ENCODE data around the gene SIM1. TPM values are rescaled to one million over a fixed set of nuclear protein-coding genes. Genes with fewer than 3 reads are reported as not detected.

SIM1 gene, protein sequence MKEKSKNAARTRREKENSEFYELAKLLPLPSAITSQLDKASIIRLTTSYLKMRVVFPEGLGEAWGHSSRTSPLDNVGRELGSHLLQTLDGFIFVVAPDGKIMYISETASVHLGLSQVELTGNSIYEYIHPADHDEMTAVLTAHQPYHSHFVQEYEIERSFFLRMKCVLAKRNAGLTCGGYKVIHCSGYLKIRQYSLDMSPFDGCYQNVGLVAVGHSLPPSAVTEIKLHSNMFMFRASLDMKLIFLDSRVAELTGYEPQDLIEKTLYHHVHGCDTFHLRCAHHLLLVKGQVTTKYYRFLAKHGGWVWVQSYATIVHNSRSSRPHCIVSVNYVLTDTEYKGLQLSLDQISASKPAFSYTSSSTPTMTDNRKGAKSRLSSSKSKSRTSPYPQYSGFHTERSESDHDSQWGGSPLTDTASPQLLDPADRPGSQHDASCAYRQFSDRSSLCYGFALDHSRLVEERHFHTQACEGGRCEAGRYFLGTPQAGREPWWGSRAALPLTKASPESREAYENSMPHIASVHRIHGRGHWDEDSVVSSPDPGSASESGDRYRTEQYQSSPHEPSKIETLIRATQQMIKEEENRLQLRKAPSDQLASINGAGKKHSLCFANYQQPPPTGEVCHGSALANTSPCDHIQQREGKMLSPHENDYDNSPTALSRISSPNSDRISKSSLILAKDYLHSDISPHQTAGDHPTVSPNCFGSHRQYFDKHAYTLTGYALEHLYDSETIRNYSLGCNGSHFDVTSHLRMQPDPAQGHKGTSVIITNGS
- not detected in 2 replicates for polyA plus RNA-seq (2014; cell fraction: cytosol; rRNA removed)
- polyA plus RNA-seq (2014; cell fraction: nucleus; rRNA removed): not detected in 2 replicates

DNA sequence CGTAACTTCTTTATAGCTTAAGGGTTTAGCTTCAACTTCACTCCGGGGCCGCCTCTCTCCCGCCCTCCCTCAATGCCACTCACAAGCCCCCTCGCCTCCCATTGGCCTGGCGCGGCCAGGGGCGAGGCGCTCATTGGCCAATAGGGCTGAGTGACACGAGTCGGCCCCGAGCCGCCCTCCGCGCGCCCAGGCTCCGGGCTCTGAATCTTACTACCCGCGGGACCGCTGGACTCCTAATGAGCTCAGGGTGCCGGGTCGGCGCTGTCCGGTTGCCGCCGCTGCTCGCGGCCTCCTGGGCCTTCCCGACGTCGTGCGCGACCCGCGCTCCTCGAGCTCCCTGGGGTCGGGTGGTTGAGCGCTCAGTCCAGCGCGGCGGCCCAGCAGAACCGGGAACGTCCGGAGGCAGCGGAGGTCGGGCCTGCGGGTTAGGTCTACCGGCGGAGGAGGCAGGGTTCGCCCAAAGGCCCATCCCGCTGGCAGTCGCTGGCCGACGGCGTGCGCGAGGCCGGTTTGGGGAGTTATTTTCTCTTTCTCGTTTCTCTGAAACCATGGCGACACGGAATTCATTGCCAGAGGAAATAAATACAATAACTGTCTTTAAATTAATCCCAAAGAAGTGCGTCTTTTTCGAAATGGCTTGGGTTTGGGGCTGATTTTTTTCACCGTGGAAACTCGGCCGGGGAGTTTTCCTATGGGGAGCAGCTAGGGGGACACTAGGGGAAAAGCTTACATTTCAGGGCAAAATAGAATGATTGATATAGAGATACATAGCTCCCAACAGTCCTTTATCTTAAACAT lies at the start of gene SIM1:
TSS of gene SIM1 (minus strand) at position 19 of the 798 bp plus-strand sequence. CDS start 1,453 bp downstream, outside the sequence.
- peak; percentile 80 for DNase-seq (ENCODE audit: low spot score)

DNA sequence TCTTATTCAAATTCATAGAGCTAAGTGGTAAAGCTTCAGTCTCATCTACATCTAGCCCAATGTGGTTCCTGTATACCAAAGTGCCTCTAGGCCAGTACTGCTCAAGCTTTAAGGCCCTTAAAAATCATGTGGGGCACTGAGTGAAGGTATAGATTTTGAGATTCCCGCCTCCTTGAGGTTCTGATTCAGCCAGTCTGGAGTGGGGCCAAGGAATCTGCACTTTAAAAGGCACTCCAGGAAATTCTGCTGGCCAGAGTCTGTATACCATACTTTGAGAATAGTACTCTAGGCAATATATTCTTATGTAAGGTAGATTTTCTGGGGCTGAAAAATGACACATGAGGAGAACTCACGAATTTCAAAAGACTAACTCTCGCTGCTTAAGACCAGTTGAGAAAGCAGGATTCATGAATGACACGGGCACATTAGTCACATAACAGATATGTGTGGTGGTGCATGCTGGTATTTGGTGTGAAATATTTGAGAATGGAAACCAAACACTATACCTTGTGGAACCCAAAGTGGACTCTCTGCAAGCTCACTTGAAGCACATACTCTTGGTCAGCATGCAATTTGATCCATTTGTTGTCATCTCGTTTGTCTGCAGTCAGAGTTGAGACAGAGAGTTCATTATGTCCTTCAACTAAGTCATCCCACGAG lies 47.6 kb upstream of the SIM1 start:
- no peak for DNase-seq (ENCODE audit: low spot score)

DNA sequence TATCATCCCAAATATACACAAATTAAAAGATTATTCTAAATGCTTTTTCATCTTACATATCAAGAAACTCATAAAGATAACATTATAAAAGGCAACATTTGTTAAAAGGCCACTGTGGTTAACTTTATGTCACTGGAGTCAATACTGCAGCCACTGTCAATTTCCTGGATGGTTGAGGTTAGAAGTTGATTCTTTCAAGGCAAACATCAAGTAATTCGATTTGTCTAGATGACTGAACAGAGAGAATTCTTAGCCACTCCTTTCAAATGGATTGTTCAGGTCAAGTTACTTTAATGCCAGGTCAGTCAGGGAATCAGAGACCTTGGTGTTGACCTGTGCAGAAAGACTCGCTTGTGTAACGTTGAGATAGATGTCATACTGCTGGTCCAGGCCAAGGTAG lies 44.4 kb upstream of the SIM1 start:
- DNase-seq (ENCODE audit: low spot score): no peak

DNA sequence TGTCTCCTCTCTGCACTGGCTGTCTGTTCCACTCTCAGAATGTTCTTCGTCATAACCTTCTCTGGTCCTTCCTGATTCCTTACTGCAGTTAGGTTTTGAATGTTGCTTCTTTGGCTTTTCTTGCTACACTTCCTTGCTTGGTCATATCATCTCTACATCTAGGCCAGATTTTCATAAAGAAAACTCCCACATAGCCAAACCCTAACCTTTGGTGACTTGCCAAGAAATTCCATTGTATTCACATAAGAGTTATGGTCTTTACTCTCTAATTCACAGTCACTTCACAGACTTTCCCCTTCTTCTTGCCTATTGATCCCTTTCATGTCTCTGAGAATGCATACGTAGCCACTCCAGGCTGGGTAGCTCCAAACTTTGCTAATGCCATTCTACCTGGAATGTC lies 41.9 kb upstream of the SIM1 start:
- DNase-seq (ENCODE audit: low spot score): no peak

DNA sequence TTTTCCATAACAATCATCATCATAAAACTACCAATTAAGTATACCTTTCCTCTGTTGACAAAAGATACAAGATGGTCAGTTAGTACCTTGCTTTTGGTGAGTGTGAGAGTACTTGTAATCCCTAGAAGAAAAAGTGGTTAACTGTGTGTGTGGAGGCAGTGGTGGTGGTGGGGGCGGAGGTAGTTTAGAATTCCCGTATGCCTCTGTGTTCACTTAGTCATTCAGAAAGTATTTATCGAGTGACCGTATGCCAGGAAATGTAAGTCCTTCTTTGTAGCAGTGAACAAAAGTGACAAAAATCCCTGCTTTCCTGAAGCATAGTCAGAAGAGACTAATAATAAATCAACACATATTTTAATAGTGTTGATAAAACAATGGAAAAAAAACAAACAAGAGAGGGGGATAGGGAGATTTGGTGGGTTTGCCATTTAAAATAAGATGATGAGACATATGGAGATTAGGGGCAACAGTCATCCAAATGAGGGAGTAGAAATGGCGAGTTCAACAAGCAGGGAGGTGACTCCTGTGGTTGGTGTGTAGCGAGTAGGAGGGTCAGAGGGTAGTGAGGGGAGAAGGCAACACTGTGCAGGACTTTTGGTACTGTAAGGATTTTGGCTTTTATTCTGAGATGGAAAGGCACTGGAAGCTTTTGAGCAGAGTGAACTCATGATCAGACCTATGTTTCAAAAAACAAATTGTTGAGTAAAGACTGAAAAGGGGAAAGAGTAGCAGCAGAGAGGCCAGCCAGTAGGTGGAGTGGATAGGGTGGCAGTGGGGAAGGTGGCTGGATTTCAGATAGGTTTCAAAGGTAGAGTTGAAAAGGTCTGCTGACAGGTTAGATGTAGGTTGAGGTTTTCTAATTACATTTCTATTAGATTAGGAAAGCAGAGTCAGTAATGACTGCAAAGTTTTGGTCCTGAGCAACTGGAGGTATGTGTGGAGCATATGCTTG lies 40.3 kb upstream of the SIM1 start:
- no peak for DNase-seq (ENCODE audit: low spot score)

DNA sequence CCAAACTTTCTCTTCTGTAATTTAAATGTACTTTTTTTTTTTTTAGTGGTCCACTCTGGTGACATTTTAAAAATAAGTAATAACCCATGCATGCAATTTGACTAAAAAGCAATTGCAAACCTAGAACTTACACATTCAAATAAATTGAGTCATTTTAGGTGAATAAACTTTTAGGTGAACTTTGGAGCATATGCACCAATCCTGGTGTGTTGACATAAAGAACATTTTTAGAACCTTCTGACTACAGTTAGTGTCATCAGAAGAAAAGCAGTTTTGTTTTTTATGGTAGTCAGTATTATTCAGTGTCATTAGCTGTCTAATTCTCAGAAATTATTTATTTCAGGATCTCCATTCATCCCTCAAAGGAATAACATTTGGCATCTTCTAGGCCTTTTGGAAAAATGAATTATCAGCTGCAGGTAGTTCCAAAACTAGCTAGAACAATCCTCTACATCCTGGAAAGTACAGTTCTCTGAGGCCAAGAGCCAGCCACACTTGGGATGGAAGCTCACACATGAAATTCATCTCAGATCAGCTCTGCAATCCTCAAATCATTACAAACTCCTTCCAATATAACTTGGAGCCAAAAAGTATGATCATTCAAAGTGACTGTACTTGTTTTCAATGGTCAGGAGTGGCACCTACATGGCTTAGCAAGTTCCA lies 38.5 kb upstream of the SIM1 start:
- no peak for DNase-seq (ENCODE audit: low spot score)

DNA sequence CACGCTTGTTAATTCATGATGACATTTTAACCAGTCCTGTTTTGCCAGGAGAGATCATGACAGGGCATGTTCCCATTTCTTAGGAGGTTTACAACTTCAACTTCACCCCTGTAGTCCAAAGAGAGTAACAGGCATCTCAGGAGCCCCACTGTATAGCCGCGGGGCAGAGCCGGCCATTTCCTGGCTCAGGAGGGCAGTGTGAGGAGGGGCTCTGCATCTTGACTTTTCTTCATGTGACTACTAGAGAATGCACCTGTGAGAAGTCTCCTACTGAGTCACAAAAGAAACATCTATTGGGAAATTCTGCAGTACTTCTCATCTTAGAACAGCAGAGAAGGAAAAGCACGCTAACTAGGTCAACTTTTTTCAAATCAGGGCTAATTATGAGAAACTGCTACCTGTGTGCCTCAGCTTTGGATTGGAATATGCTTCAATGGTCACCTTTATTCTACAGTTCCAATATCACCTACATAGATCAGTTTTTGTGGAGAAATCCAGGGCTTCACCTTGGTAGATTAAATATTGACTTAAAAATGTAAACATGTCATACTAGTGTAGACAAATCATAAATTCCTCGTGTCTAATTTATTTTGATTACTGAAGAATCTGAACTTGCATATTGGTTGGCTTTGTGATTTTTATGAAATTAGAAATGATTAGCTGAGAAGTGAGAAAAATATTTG lies 28.6 kb upstream of the SIM1 start:
- no peak for DNase-seq (ENCODE audit: low spot score)

DNA sequence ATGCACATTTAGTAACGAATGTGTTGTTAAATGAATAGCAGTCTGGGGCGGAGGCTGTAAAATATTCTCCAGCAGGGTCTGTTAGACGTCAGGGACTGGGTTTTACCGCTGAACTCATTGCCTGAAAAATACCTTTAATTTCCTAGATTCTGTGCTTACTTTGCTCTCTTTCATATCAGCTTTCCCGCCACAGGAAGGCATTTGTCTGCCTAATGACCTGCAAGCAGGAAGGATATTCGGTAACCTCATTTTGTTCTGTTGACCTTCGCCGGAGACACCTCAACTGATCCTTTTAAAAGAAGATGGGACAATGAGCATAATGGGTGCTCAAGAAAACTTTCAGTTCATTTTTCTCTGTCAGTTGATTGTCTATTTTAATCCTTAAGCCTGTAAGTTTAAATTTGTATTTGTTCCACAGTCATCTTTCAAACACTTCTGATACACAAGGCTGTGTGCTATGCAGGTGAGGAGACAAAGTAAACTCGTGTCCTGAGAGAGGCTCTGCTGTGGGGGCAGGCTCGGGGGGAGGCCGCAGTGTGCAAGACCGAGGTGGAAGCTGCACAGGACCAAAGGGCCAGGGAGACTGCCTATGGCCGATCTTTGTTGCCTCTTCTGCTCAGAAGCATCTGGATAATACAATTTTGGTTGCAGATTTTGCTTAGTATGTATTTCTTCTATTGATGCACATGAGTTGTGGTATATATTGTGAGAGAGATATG lies 27.4 kb upstream of the SIM1 start:
- DNase-seq (ENCODE audit: low spot score): no peak

DNA sequence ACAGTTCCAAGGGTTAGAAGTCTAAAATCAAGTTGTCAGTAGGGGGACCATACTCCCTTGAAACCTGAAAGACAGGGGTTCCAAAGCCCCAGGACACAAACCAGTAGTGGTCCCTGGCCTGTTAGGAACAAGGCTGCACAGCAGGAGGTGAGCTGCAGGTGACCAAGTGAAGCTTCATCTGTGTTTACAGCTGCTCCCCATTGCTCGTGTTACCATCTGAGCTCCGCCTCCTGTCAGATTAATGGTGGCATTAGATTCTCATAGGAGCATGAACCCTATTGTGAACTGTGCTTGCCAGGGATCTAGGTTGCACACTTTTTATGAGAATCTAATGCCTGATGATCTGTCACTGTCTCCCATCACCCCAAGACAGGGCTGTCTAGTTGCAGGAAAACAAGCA lies 25.3 kb upstream of the SIM1 start:
- no peak for DNase-seq (ENCODE audit: low spot score)

DNA sequence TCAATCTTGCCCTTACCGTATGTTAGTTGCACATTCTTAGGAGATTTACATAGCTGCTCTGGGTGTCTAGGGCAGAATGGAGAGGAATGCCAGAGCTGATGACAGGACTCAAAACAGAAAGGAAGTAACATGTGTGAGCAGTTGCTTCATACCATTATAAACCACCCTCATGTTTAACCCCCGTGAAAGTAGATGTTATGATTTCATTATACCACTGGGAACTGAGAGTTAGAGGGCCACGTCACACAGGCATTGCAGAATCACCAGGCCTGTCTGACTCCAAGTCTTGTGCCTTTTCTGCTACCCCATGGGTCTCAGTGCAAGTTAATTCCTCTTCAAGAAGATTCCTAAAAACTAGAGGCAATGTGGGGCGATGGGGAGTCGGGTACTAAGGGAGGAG lies 23.5 kb upstream of the SIM1 start:
- DNase-seq (ENCODE audit: low spot score): no peak

DNA sequence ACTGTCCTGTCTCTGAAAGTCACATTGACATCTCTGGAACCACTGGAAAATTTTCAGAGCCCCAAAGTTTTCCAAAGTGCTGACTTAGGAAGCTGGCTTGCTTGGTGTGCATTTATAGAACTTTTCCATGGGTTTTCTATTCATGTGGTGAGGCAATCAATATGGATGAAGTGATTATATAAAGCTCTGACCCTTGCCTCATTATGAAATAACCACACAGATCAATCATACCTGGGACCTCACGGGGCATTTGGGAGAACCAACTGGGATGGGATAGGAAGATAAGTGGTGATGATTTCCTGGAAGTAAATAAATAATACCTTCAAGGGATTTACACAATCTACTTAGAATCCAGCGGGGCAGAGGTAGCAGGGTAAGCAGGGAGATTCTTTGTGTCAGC lies 22.9 kb upstream of the SIM1 start:
- DNase-seq (ENCODE audit: low spot score): no peak

DNA sequence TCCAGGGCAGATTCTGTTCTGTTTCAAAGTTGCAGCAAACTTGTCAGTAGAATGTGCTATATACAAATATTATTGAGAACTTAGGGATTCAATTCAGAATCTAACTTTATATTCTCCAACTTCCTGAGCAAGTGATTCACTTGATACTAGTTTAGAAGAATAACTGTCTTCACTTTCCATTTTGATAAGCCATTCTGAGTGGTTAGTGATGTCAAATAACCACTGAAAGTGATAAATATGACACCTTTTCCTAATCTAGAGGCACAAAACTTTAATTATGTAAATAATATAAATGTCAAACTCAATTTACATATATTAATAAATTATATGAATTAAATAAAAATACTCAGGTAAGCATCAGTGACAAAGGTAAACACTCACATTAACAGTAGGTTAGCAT lies 20.5 kb upstream of the SIM1 start:
- no peak for DNase-seq (ENCODE audit: low spot score)

DNA sequence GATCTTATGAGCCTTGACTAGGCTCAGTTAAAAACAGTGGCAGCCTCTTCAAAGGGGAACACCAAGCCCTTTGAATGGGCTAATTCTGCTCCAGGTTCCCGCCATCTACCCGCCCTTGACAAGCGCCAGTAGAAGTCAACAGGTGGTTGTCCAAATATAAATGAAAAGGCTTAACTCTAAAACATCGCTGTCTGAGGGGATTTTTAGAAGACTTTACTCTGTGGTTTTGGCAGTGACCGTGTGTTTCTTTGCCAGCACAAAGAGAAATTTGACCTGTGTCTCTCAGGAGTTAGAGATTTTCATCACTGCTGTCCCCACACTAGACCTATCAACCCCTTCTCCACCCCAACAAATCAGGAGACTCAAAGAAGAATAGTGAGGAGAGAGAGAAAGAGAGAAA lies 19.8 kb upstream of the SIM1 start:
- no peak for DNase-seq (ENCODE audit: low spot score)

DNA sequence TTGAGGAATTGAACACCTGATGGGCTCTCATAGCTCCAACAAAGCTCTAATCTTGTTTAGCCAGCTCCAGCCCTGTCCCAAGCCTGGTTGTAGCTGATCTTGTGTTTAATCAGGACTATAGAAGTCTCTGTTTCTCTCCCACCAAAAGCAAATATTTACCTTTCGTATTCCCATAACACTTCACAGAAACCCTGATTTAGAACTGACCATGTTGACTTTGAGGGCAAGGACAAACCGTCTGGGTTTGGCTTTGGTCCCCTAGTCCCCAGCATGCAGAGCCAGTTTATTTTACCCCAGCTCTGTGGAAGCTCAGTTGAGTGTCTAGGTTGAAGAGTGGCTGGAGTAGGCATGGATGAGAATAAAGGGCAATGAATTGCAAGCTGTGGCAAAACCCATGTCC lies 18.0 kb upstream of the SIM1 start:
- DNase-seq (ENCODE audit: low spot score): no peak

DNA sequence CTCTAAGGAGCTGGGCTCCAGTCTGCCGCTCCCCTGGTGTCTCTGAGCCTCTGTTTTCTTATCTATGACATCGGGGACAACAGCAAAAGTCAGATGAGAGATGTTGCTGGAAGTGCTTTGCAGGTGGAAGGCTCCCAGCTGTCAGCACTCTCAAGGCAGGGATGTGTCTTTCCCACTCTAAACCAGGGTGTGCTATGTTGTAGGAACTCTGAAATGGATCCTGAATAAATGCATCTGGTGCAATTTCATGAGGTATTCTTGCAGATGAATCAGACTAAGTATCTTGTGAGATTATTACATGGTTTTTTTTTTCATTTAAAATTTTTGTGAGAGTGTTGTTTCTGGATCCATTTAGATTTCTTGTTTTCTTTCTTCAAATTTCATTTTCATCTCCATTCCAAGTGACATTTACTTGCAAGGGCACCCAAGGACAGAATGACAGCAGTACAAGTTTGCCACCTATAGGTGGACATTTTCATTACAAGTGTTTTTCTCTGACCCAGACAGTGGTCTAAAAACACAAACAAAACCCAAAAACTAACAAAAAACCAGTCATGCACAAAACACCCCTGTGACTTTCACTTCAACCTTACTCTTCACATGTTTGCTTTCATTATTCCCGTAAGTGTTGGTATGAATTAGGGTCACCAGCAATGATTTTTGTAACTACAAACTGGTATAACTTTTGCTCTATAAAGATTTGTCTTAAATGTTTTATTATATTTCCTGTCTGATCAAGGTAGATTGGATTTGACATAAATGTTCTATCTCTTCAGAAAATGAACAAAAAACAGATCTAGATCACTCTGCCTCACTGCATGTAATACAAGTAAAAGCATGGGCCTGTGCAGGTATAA lies 14.7 kb upstream of the SIM1 start:
- DNase-seq (ENCODE audit: low spot score): peak; percentile 57

DNA sequence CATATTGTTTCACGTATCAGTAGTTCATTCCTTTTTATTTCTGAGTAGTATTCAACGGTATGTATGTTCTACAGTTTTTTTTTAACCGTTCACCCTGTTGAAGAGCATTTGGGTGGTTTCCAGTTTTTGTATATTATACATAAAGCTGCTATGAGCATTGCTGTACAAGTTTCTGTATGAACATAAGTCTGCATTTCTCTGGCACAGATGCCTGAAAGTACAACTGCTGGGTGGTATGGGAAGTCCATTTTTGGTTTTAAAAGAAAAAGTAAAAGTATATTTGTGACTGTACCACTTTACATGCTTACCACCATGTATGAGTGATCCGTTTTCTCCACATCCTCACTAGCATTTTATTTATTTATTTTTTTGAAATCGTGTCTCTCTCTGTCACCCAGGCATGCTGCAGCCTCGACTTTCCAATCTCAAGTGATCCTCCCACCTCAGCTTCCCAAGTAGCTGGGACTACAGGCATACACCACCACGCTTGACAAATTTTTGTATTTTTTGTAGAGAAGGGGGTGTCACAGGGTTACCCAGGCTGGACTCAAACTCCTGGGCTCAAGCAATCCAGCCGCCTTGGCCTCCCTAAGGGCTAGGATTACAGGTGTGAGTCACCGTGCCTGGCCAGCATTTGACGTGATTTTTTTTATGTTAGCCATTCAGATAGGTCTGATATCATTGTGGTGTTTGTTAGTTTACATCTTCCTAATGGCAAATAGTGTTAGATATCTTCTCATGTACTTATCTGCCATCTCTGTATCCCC lies 11.0 kb upstream of the SIM1 start:
- DNase-seq (ENCODE audit: low spot score): no peak

DNA sequence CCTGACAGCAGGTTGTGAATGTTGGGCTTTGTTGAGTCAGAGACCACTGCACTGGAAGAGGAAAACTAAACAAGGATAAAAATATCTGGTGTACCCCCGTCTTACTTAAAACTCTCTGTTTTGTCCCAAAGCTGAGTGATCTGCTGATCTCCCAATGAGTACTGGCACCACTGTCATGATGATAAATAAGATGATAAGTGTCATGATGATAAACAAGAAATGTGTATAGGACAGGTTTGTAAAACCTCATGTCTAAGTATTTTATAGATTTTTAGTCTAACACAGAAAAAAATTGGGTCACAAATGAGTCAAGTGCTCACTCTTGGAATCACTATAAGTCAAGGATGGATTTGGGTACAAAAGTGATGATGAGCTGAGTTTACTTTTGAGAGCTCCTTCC lies 8.5 kb upstream of the SIM1 start:
- DNase-seq (ENCODE audit: low spot score): no peak

Data from SK-N-DZ (cell line).